Stimulated activated CD4-positive, alpha-beta T cell treated with anti-CD3 and anti-CD28 coated beads, Interleukin-4, amount 100 ng/mL, for 48 hours (primary cell): ENCODE measurements around the gene TERB2.
"Not testable (repeated sequence)": the region's sequence is repeated elsewhere in the genome, so short reads cannot be mapped to it uniquely, and the experiment has no call there.

Source experiments
- DNase-seq, 2 donors: peaks; one replicate each; pipeline ENCODE4 v3.0.0-alpha.2; 2020; ENCODE audit warnings: low read depth in 2 of 2

The TERB2 gene

DNA sequence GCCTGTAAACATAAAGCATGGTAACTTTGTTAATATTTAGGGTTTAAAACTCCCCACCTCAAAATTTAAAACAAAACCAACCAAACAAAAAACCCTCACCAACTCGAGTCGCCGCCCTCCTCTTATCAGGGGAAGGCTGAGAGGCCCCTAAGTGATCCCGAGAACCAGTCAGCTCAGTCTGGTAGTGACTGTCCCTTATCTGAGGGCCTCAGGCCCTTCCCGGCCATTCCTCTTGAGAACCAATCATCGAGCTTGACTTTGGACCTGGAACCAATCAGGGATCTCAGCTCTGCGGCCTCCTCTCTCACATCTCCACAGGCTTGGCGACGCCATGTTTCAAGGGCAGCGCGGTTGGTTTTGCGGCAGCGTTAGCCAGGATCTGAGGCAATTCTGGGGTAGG is at the start of gene TERB2:
Gene TERB2, plus strand, starts transcription at position 300 of the 400 bp plus-strand sequence. Its CDS starts 32 bp downstream, at position 332.
- DNase-seq, result no peak

GRCh38 chr15:44909423-44909822 is 47.1 kb upstream of the TERB2 start:
- DNase-seq, result no peak

- no peak for DNase-seq
Measured at GRCh38 chr15:44910981-44911625, 45.4 kb upstream of the TERB2 start.

DNA sequence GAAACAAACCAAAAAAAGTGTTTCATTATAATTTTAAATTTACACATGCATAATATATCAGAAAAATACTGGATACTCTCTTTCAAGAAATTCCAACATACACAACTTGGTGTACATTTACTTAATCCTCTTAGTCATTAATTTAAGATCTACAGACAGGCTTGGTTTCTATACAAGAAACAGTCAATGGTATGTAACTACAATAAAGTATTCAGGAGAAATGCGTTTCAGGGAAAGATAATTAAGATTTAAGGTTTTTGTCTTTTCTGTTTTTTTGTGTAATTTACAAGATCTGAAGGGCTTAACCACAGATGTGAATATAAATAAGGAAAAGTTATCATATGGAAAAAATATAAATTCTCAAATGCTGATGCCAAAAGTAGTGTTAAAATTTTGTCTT is 44.3 kb upstream of the TERB2 start:
- not testable (repeated sequence) for DNase-seq

- DNase-seq, result not testable (repeated sequence)
Measured at GRCh38 chr15:44912974-44913448, 43.5 kb upstream of the TERB2 start.

DNA sequence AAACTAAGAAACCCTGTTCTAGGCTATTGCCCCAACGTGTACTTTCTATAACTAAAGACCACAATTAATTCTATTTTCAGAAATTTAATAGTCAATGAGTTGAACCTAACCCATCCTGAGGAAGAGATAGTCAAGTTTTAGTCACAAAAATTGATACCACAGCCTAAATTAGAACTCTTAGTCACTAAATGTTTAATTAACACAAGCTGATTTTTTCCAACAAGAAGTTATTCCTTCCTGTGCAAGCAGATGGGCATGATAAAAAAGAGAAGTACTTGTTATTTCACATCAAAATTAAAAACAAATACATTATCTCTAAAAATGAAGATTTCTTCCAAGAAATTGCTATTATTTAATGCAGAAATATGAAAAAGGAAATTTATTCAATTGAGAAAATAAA is 38.4 kb upstream of the TERB2 start:
- DNase-seq, result no peak

GRCh38 chr15:44928658-44929057 is 27.8 kb upstream of the TERB2 start:
- DNase-seq, result not testable (repeated sequence)

- not testable (repeated sequence) for DNase-seq
Measured at GRCh38 chr15:44930283-44930682, 26.2 kb upstream of the TERB2 start.

GRCh38 chr15:44958302-44958701 is 1.8 kb downstream of the TERB2 start:
- DNase-seq, result not testable (repeated sequence)

DNA sequence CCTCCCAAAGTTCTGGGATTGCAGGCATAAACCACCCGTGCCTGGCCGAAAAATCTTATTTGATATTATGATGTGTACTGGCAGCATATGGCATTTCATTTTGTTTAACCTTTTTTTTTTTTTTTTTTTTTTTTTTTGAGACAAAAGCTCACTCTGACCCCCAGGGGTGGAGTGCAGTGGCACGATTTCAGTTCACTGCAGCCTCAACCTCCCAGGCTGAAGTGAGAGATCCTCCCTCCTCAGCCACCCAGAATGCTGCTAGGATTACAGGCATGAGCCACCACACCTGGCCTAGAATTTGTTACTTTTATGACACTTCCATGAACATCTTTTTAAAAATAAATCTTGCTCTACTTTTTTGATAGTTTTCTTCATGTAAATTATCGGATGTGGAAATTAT is 12.0 kb downstream of the TERB2 start:
- no peak for DNase-seq

DNA sequence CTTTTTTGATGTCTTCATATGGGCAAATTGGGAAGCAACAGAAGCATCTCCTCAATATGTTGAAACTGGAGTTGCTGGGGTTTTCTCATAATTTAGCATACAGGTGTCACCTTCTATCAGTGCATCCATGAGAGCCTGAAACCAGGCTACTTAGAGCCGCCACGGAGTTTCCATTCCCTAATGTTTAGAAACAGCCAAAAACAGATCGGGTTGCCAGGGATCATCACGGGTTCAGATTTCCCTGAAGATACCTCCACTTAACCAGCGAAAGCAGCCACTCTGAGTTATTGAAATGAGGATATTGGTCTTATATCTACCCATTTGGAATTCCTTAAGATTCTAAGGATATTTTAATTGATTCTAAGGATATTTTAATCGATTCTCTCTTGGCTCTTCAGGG is 14.5 kb downstream of the TERB2 start:
- DNase-seq, result no peak

GRCh38 chr15:44976183-44976582 is 19.7 kb downstream of the TERB2 start:
- not testable (repeated sequence) for DNase-seq

GRCh38 chr15:44977781-44978180 is 21.3 kb downstream of the TERB2 start:
- not testable (repeated sequence) for DNase-seq

- not testable (repeated sequence) for DNase-seq
Measured at GRCh38 chr15:44979617-44980339, 23.3 kb downstream of the TERB2 start.

GRCh38 chr15:44984144-44984543 is 27.7 kb downstream of the TERB2 start:
- not testable (repeated sequence) for DNase-seq

DNA sequence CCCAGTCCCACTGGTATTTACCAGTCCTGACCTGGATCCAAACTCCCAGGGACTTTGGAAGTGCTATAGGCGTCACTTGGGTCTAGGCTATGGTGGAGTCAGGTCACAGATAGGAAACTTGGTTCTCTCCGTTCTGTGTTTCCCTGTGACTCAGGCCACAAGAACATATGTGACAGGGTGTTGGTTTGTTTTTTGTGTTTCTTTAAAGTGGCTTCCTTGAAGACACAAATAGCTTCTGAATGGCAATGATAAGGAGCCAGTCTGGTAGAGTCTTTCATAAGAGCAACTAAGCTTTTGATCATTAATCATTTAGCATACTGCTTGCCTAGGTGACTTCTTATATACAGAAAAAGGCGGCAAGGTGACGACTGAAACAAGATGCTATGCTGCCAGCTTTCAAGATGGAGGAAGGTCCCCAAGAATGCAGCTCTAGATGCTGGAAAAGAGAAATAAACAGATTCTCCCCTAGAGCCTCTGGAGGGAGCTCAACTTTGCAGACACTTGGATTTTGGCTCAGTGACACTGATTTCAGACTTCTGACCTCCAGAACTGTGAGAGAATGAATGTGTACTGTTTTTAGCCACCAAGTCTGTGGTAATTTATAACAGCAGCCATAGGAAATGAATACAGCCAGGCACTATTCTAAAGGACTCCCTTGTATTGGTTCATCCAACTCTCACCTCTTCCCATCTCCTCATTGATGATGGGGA is 30.0 kb downstream of the TERB2 start:
- DNase-seq, result not testable (repeated sequence)

DNA sequence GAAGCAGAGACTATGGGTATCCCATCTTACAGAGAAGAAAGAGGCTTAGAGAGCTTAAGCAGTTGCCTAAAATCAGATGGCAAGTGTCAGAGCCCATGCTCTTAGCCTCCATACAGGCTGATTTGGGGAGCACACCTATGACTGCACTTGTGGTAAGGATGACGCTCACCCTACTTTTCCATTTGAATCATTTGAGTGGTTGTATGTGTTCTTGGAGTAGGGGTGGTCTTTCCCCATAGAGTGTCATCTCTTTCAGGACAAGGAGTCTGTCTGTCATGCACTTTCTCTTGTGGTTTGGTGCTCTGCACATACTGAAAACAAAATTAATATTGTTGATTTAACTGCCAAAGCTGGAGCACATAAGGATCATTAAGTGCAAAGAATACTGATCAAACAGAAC is 31.2 kb downstream of the TERB2 start:
- DNase-seq, result not testable (repeated sequence)

DNA sequence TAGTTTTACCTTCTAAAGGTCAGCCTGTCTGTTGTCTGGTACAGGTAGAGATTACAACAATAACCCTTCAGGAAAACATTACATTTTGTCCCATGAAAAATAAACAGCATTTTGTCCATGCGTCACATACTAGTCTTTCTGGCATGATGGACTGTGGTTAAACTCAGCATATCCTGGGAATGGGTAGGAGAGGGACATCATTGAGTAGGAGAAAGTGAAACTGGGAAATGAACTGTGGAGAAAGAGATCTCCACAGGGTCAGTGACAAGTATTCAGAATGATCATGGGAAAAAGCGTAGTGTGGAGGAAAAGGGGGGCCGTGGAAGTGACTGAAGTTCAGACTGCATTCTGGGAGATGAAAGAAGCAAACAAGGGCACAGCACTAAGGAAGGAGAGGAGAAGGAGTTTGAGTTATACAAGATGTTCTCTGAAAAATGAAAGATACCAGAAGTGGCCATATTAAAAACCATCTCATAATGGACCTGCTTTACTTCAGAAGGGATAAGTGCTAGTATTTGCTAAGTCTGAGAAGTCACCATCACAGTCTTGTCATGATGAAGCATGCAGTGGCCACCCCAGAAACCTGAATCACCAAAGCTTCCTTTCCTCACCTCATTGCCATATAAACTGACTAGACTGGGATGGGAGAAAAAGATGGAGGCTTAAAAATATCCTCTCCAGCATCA is 31.8 kb downstream of the TERB2 start:
- not testable (repeated sequence) for DNase-seq

DNA sequence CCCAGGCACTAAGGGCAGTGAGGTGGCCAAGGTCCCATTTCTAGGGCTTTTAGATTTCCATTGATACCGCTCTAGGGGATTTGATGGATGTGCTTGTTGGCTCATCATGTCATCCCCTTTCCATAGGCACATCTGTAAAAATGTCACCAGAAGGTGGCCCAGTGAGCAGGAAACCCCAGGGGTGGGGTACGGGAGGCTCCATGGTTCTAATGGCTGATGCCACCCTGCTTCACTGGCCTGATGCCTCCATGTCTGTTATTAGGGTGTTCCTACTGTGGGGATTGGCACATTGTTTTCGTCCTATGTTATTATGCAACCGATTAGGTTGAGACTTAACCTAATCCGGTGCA is 32.4 kb downstream of the TERB2 start:
- DNase-seq, result not testable (repeated sequence)

DNA sequence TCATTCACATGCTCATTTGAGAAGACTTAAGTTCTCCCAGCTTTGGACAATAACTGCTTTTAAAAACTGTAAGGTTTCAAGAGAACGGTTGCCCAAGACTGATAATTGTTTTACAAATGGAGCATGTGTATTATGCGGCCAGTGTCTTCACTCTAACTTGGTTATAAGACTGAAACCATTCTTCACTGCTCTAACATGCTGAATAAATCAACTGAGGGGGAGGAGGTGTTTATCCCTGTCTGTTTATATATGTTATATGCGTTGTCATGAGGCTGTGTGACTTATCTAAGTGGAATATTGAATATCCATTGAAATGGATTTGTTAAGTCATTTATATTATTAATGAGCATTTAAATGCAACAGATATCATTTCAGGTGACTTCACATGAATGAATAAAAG is 41.1 kb downstream of the TERB2 start:
- DNase-seq, result not testable (repeated sequence)

- no peak for DNase-seq
Measured at GRCh38 chr15:44999105-44999504, 42.6 kb downstream of the TERB2 start.

- DNase-seq, result not testable (repeated sequence)
Measured at GRCh38 chr15:45001180-45001579, 44.7 kb downstream of the TERB2 start.
